ENCODE data around the gene CCDC146. TPM values are rescaled to one million over a fixed set of nuclear protein-coding genes. Genes with fewer than 3 reads are reported as not detected.

The CCDC146 gene
- total RNA-seq, 4 donors from 2014 or later = 6.0 to 38.8 (median 24.5) TPM

DNA sequence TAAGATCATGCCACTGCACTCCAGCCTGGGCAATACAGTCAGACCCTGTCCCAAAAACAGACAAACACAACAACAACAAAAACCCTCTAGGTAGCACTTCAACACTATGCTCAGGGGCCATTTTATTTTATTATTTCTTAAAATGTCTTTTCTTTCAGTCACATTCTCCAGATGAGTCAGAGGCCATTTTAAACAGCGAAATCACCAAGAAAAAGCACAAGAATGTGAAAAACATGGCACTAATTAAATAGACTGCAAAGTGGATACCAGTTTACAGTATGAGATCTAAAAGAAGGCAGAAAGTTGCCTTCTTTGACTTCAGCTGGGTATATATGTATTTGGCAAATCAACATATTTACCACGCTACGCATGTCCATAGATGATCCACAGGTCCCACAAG, 83.3 kb downstream of the CCDC146 start:
- Histone ChIP-seq H3K36me3 (no peaks in the 10 kb centered on the region), H3K4me1 (peaks cover 0 to 18% (median 0%) of the 10 kb centered on the region in 4 donors), H3K9me3 (peaks cover 0 to 17% (median 6%) of the 10 kb centered on the region in 4 donors), H3K27me3 (no peaks in the 10 kb centered on the region), H3K4me3 (no peak overlapping the region), H3K27ac (no peak overlapping the region)
- DNase-seq = no peak
- TF ChIP-seq, protein P1, sequence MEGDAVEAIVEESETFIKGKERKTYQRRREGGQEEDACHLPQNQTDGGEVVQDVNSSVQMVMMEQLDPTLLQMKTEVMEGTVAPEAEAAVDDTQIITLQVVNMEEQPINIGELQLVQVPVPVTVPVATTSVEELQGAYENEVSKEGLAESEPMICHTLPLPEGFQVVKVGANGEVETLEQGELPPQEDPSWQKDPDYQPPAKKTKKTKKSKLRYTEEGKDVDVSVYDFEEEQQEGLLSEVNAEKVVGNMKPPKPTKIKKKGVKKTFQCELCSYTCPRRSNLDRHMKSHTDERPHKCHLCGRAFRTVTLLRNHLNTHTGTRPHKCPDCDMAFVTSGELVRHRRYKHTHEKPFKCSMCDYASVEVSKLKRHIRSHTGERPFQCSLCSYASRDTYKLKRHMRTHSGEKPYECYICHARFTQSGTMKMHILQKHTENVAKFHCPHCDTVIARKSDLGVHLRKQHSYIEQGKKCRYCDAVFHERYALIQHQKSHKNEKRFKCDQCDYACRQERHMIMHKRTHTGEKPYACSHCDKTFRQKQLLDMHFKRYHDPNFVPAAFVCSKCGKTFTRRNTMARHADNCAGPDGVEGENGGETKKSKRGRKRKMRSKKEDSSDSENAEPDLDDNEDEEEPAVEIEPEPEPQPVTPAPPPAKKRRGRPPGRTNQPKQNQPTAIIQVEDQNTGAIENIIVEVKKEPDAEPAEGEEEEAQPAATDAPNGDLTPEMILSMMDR (IDR thresholded peaks at IDR 0.05) = no peak
- TF ChIP-seq POLR2A (IDR thresholded peaks at IDR 0.05) = no peak

DNA sequence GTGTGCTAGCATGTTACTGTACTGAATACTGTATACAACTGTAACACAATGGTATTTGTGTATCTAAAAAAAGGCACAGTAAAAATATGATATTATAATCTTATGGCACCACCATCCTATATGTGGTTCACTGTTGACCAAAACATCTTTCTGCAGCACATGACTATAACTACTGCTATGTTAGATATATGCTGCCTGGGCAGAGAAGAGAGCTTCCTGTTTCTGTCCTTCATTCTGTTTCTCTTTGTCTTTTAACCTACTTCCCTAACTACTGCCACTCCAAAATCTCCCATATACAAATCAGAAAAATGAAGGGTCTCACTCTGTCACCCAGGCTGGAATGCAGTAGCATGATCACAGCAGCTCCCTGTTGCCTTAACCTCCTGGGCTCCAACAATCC, 86.0 kb downstream of the CCDC146 start:
- peaks cover 0 to 17% (median 6%) of the 10 kb centered on the region in 4 donors for H3K9me3 ChIP-seq
- no peaks in the 10 kb centered on the region for H3K36me3 ChIP-seq
- H3K27ac ChIP-seq = no peak overlapping the region
- no peak overlapping the region for H3K4me3 ChIP-seq
- peaks cover 0 to 2% (median 0%) of the 10 kb centered on the region in 4 donors for H3K4me1 ChIP-seq
- TF ChIP-seq, protein P1 (IDR thresholded peaks at IDR 0.05) = no peak
- no peak for TF ChIP-seq POLR2A (IDR thresholded peaks at IDR 0.05)
- no peaks in the 10 kb centered on the region for H3K27me3 ChIP-seq
- no peak for DNase-seq

DNA sequence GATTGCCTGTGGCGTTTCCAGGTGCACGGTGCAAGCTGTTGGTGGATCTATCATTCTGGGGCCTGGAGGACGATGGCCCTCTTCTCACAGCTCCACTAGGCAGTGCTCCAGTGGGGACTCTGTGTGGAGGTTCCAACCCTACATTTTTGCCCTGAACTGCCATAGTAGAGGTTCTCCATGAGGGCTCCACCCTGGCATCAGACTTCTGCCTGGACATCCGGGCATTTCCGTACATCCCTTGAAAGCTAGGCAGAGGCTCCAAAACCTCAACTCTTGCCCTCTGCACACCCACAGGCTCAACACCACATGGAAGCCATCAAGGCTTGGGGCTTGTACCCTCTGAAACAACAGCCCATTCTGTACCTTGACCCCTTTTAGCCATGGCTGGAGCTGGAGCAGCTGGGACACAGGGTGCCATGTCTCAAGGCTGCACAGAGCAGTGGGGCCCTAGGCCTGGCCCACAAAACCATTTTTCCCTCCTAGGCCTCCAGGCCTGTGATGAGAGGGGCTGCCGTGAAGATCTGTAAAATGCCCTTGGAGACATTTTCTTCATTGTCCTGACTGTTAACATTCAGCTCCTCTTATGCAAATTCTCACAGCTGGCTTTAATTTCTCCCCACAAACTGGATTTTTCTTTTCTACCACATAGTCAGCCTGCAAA, 87.2 kb downstream of the CCDC146 start:
- no peaks in the 10 kb centered on the region for H3K27me3 ChIP-seq
- H3K36me3 ChIP-seq = no peaks in the 10 kb centered on the region
- H3K27ac ChIP-seq = no peak overlapping the region
- peaks cover 0 to 17% (median 6%) of the 10 kb centered on the region in 4 donors for H3K9me3 ChIP-seq
- TF ChIP-seq POLR2A (IDR thresholded peaks at IDR 0.05) = no peak
- no peak for DNase-seq
- H3K4me3 ChIP-seq = no peak overlapping the region
- H3K4me1 ChIP-seq = no peaks in the 10 kb centered on the region

DNA sequence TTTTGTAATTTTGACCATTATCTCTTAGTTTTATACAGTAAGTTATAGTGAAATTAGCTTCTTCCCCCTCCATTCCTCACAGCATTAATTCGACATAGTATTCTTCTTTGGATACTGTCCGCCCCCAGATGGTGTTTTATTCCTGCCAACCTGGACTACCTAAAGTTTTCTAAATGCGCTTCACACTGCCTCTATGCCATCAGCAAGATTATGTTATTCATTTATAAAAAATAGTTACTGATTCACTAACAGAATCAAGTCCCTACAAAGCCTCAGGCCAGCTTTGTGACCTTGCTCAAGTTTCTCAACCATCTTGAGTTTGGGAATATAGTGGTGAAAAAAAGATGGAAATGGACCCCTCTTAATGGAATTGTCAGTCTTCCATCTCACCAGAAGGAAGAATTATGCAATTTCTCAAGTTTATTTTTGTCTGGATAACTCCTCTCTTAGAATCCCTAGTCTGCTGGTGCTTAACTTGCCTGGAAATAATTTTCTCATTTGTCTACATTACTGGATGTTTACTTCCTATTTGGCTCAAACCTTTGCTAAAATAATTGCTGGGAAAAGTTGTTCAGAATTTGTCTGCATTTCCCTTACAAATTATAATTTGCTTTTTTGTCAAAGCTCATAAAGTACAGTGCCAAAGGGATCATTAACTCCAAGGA, 93.9 kb downstream of the CCDC146 start:
- TF ChIP-seq, protein P1 (IDR thresholded peaks at IDR 0.05) = no peak
- TF ChIP-seq POLR2A (IDR thresholded peaks at IDR 0.05) = no peak
- no peaks in the 10 kb centered on the region for H3K27me3 ChIP-seq
- H3K4me1 ChIP-seq = no peaks in the 10 kb centered on the region
- no peak overlapping the region for H3K4me3 ChIP-seq
- no peaks in the 10 kb centered on the region for H3K36me3 ChIP-seq
- no peak for DNase-seq
- H3K27ac ChIP-seq = peak overlapping the region in 1 of 4 donors; percentile 3
- no peaks in the 10 kb centered on the region for H3K9me3 ChIP-seq

DNA sequence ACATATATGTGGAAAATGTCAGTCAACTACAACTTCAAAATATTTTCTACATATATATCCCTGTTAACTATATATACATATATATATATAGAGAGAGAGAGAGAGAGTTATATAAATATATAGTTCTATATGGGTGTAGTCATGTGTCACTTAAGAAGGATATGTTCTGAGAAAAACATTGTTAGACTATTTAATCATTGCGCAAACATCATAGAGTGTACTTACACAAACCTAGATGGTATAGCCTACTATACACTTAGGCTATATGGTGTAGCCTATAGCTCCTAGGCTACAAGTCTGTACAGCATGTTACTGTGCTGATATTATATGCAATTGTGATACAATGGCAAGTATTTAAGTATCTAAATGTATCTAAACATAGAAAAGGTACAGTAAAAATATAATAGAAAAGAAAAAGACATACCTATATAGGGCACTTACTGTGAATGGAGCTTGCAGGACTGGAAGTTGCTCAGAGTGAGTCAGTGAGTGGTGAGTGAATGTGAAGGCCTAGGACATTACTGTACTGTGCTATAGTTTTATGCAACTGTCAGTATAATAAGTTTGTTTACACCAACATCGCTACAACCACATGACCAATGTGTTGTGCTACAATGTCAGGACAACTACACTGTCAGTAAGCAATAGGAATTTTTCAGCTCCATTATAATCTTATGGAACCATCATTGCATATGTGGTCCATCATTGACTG, 95.2 kb downstream of the CCDC146 start:
- Histone ChIP-seq H3K27me3 (no peaks in the 10 kb centered on the region), H3K9me3 (no peaks in the 10 kb centered on the region), H3K36me3 (no peaks in the 10 kb centered on the region), H3K27ac (no peak overlapping the region), H3K4me1 (no peaks in the 10 kb centered on the region), H3K4me3 (no peak overlapping the region)
- no peak for TF ChIP-seq POLR2A (IDR thresholded peaks at IDR 0.05)
- TF ChIP-seq, protein P1 (IDR thresholded peaks at IDR 0.05) = no peak
- no peak for DNase-seq
